WTC11 (cell line): Measurements from ENCODE around the gene OVCA2. TPM values are rescaled to one million over a fixed set of nuclear protein-coding genes. Genes with fewer than 3 reads are reported as not detected.

Experiments used
- ATAC-seq: fragments of 200-7000 bp; cut with Tn5 transposase; 2 replicates; pipeline ENCODE4 v1.10.0; 2021; ENCODE audit warnings: mild to moderate bottlenecking, moderate library complexity
- CTCF ChIA-PET: fragments of 300-600 bp; sonication (Branson Sonifier 250); formaldehyde crosslinking; loops from one replicate; lab custom pipeline; 2021; ENCODE audit warnings: antibody characterized with exemption; lab: Charles Lee
- POLR2A ChIA-PET: fragments of 350-600 bp; sonication (Branson Sonifier 250); formaldehyde crosslinking; loops from one replicate; lab custom pipeline; 2021; ENCODE audit warnings: antibody characterized with exemption; lab: Charles Lee
- DNase-seq: peaks from one replicate; pipeline ENCODE4 v3.0.0; 2021; ENCODE audit warnings: low spot score
- H3K27ac Mint-ChIP-seq: 2 replicates; pipeline ENCODE4 v1.8.0; 2021; ENCODE audit warnings: mixed read lengths
- H3K27me3 Mint-ChIP-seq: 2 replicates; pipeline ENCODE4 v1.8.0; 2021; ENCODE audit warnings: low read depth, mild to moderate bottlenecking, moderate library complexity, mixed read lengths
- H3K36me3 Mint-ChIP-seq: 2 replicates; pipeline ENCODE4 v1.8.0; 2021; ENCODE audit warnings: mixed read lengths
- H3K4me1 Mint-ChIP-seq: 2 replicates; pipeline ENCODE4 v1.8.0; 2022; ENCODE audit warnings: mixed read lengths
- H3K4me3 Mint-ChIP-seq: 2 replicates; pipeline ENCODE4 v1.8.0; 2021; ENCODE audit warnings: mild to moderate bottlenecking, moderate library complexity, mixed read lengths
- H3K9me3 Mint-ChIP-seq: 2 replicates; pipeline ENCODE4 v1.8.0; 2021; ENCODE audit warnings: mixed read lengths
- CREB1 ChIP-seq: sonication (generic); formaldehyde crosslinking; IDR thresholded peaks from 2 replicates; pipeline ENCODE4 v1.8.0; 2023; ENCODE audit warnings: mild to moderate bottlenecking, missing genetic modification reagents
- CTCF ChIP-seq: fragments of 200-600 bp; IDR thresholded peaks from 2 replicates; pipeline ENCODE4 v1.8.0; 2022; ENCODE audit warnings: antibody characterized with exemption
- FOXK1 ChIP-seq: sonication (generic); formaldehyde crosslinking; IDR thresholded peaks from 2 replicates; pipeline ENCODE4 v1.8.0; 2022; ENCODE audit warnings: mild to moderate bottlenecking, moderate library complexity, missing genetic modification reagents
- FOXP4 ChIP-seq: sonication (generic); formaldehyde crosslinking; IDR thresholded peaks from 2 replicates; pipeline ENCODE4 v1.8.0; 2022; ENCODE audit warnings: mild to moderate bottlenecking, missing genetic modification reagents
- JUN ChIP-seq: sonication (generic); formaldehyde crosslinking; IDR thresholded peaks from 2 replicates; pipeline ENCODE4 v1.8.0; 2023; ENCODE audit warnings: mild to moderate bottlenecking, missing genetic modification reagents
- NFE2L1 ChIP-seq: sonication (generic); formaldehyde crosslinking; IDR thresholded peaks from 2 replicates; pipeline ENCODE4 v1.8.1; 2023; ENCODE audit warnings: missing genetic modification reagents
- PRDM15 ChIP-seq: sonication (generic); formaldehyde crosslinking; IDR thresholded peaks from 2 replicates; pipeline ENCODE4 v1.8.0; 2022; ENCODE audit warnings: missing genetic modification reagents
- PRRX2 ChIP-seq: fragments of 250-450 bp; sonication (Bioruptor Pico); IDR thresholded peaks from 2 replicates; pipeline ENCODE4 v1.8.0; 2021; ENCODE audit warnings: mild to moderate bottlenecking
- SMAD4 ChIP-seq: sonication (generic); formaldehyde crosslinking; IDR thresholded peaks from 2 replicates; pipeline ENCODE4 v1.8.0; 2022; ENCODE audit warnings: mild to moderate bottlenecking, missing genetic modification reagents
- ZNF138 ChIP-seq: sonication (generic); formaldehyde crosslinking; conservative IDR thresholded peaks from 2 replicates; pipeline ENCODE4 v1.8.1; 2022; ENCODE audit warnings: mild to moderate bottlenecking, moderate library complexity, missing genetic modification reagents
- ZNF219 ChIP-seq: sonication (generic); formaldehyde crosslinking; IDR thresholded peaks from 2 replicates; pipeline ENCODE4 v1.8.0; 2023; ENCODE audit warnings: missing genetic modification reagents, mild to moderate bottlenecking, borderline replicate concordance
- ZNF425 ChIP-seq: fragments of 250-450 bp; sonication (Bioruptor Pico); conservative IDR thresholded peaks from 2 replicates; pipeline ENCODE4 v1.9.0; 2021; ENCODE audit warnings: mild to moderate bottlenecking
- total RNA-seq: library from RNA; stranded (reverse); gene quantifications from 3 replicates; pipeline ENCODE4 v1.2.3, GENCODE V29; 2021
- TF ChIP-seq, protein P1 (sequence below): fragments of 250-450 bp; sonication (Bioruptor Pico); IDR thresholded peaks from 2 replicates; pipeline ENCODE4 v1.9.0; 2021; ENCODE audit warnings: mild to moderate bottlenecking
- TF ChIP-seq, protein P2 (sequence below): sonication (generic); formaldehyde crosslinking; IDR thresholded peaks from 2 replicates; pipeline ENCODE4 v1.8.0; 2023; ENCODE audit warnings: missing genetic modification reagents

The OVCA2 gene
- total RNA-seq, 1 experiment from 2014 or later: 23.5 TPM

DNA sequence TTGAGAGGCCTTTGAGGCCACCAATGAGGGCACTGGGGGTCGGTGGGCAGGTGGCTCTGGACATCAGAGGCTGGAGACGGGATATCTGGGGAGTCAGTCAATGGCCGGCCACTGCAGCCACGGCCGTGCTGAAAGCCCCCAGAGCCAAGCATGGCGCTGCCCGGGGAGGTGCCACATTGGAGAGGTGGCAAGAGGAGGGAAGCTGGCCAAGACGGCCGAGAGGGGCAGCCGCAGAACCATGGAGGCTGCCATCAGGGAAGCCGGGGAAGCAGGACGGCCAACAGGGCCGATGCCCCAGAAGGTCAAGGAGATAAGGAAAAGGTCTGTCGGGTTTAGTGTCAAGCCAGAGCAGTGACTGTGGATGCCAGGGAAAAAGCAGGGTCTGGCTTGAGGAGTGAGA is 26.5 kb upstream of the OVCA2 start:
- DNase-seq (no peak), ATAC-seq (no peak)
- Mint-ChIP-seq H3K36me3 (no peaks in the 10 kb centered on the region), H3K27ac (no peak overlapping the region), H3K4me1 (peaks cover 22% of the 10 kb centered on the region), H3K27me3 (peaks cover 67% of the 10 kb centered on the region), H3K9me3 (no peaks in the 10 kb centered on the region), H3K4me3 (no peak overlapping the region)
- no peak for TF ChIP-seq PRDM15
- no peak for TF ChIP-seq PRRX2
- TF ChIP-seq ZNF219 (CRISPR knock-in tag): no peak
- TF ChIP-seq, protein P1, sequence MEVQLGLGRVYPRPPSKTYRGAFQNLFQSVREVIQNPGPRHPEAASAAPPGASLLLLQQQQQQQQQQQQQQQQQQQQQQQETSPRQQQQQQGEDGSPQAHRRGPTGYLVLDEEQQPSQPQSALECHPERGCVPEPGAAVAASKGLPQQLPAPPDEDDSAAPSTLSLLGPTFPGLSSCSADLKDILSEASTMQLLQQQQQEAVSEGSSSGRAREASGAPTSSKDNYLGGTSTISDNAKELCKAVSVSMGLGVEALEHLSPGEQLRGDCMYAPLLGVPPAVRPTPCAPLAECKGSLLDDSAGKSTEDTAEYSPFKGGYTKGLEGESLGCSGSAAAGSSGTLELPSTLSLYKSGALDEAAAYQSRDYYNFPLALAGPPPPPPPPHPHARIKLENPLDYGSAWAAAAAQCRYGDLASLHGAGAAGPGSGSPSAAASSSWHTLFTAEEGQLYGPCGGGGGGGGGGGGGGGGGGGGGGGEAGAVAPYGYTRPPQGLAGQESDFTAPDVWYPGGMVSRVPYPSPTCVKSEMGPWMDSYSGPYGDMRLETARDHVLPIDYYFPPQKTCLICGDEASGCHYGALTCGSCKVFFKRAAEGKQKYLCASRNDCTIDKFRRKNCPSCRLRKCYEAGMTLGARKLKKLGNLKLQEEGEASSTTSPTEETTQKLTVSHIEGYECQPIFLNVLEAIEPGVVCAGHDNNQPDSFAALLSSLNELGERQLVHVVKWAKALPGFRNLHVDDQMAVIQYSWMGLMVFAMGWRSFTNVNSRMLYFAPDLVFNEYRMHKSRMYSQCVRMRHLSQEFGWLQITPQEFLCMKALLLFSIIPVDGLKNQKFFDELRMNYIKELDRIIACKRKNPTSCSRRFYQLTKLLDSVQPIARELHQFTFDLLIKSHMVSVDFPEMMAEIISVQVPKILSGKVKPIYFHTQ (CRISPR knock-in tag): no peak
- TF ChIP-seq, protein P2, sequence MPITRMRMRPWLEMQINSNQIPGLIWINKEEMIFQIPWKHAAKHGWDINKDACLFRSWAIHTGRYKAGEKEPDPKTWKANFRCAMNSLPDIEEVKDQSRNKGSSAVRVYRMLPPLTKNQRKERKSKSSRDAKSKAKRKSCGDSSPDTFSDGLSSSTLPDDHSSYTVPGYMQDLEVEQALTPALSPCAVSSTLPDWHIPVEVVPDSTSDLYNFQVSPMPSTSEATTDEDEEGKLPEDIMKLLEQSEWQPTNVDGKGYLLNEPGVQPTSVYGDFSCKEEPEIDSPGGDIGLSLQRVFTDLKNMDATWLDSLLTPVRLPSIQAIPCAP (CRISPR knock-in tag): no peak
- no peak for TF ChIP-seq FOXK1 (CRISPR knock-in tag)
- no peak for TF ChIP-seq ZNF138
- no peak for TF ChIP-seq NFE2L1
- TF ChIP-seq CREB1 (CRISPR knock-in tag): no peak
- ChIA-PET POLR2A (no interaction called here), CTCF (no interaction called here)

- no peak for TF ChIP-seq JUN (CRISPR knock-in tag)
- TF ChIP-seq PRDM15: no peak
- TF ChIP-seq ZNF425 (CRISPR knock-in tag): no peak
- TF ChIP-seq FOXP4: no peak
- TF ChIP-seq FOXK1 (CRISPR knock-in tag): no peak
- no peak for TF ChIP-seq CTCF
- no peak for TF ChIP-seq SMAD4
- DNase-seq (no peak), ATAC-seq (no peak)
- H3K36me3 Mint-ChIP-seq: no peaks in the 10 kb centered on the region
- POLR2A ChIA-PET: no interaction called here
- H3K27me3 Mint-ChIP-seq: peaks cover 75% of the 10 kb centered on the region
- CTCF ChIA-PET: no interaction called here
- no peaks in the 10 kb centered on the region for H3K9me3 Mint-ChIP-seq
- H3K4me1 Mint-ChIP-seq: peaks cover 18% of the 10 kb centered on the region
- no peak overlapping the region for H3K27ac Mint-ChIP-seq
- H3K4me3 Mint-ChIP-seq: no peak overlapping the region
Observed at GRCh38 chr17:2016494-2016893, 25.3 kb upstream of the OVCA2 start.
